IMR-90 (cell line): ENCODE results near the gene RPTOR. TPM values are rescaled to one million over a fixed set of nuclear protein-coding genes. Genes with fewer than 3 reads are reported as not detected.

ENCODE experiments used
- ATAC-seq: fragments of 200-7000 bp; cut with Tn5 transposase; 2 replicates; pipeline ENCODE4 v1.9.1; 2020; ENCODE audit warnings: low read depth, mild to moderate bottlenecking, moderate library complexity
- BruUV-seq: library from RNA; stranded (reverse); fragments of 400-500 nt; replicated peaks from 2 replicates; lab custom pipeline; 2021; lab: Mats Ljungman, UMichigan
- CTCF ChIA-PET: fragments of 300-600 bp; formaldehyde crosslinking; extraction: SDS; loops from one replicate; lab custom pipeline; 2021; ENCODE audit warnings: antibody characterized with exemption; lab: Yijun Ruan, JAX
- POLR2A ChIA-PET: fragments of 300-600 bp; sonication (Branson Sonifier 250); formaldehyde crosslinking; loops from one replicate; lab custom pipeline; 2022; ENCODE audit warnings: antibody characterized with exemption; ENCODE audit not compliant: unreplicated experiment; lab: Charles Lee
- DNase-seq: peaks from one replicate; pipeline ENCODE4 v3.0.0; 2013
- H2AFZ ChIP-seq: replicated peaks from 2 replicates; pipeline ENCODE3; 2013; ENCODE audit warnings: low read length, mild to moderate bottlenecking; ENCODE audit not compliant: poor library complexity
- H2AK5ac ChIP-seq: 2 replicates; pipeline ENCODE4 v1.6.1; 2013; ENCODE audit warnings: low read depth, low read length, inconsistent platforms
- H2AK9ac ChIP-seq: replicated peaks from 2 replicates; pipeline ENCODE3; 2013; ENCODE audit warnings: mild to moderate bottlenecking, low read depth, low read length, moderate library complexity; ENCODE audit not compliant: poor library complexity
- H2BK120ac ChIP-seq: 2 replicates; pipeline ENCODE4 v1.6.1; 2013; ENCODE audit warnings: low read depth, low read length, inconsistent platforms
- H2BK15ac ChIP-seq: 3 replicates; pipeline ENCODE4 v1.6.1; 2013; ENCODE audit warnings: low read depth, low read length, inconsistent platforms
- H2BK20ac ChIP-seq: 2 replicates; pipeline ENCODE4 v1.6.1; 2013; ENCODE audit warnings: low read depth, mild to moderate bottlenecking, inconsistent platforms, low read length, moderate library complexity
- H2BK5ac ChIP-seq: 2 replicates; pipeline ENCODE4 v1.6.1; 2013; ENCODE audit warnings: mild to moderate bottlenecking, low read depth, low read length, inconsistent platforms; ENCODE audit not compliant: poor library complexity, severe bottlenecking
- H3K14ac ChIP-seq: replicated peaks from 2 replicates; pipeline ENCODE4 v1.6.1; 2013; ENCODE audit warnings: low read depth, low read length, inconsistent platforms
- H3K18ac ChIP-seq: 2 replicates; pipeline ENCODE4 v1.6.1; 2013; ENCODE audit warnings: low read depth, low read length, control low read depth
- H3K23ac ChIP-seq: 2 replicates; pipeline ENCODE4 v1.6.1; 2013; ENCODE audit warnings: low read depth, low read length, inconsistent platforms
- H3K27ac ChIP-seq: 2 replicates; pipeline ENCODE4 v1.5.1; 2013; ENCODE audit warnings: mild to moderate bottlenecking, control low read depth, low read length; ENCODE audit not compliant: insufficient read depth
- H3K27me3 ChIP-seq: 2 replicates; pipeline ENCODE4 v1.6.1; 2013; ENCODE audit warnings: low read length; ENCODE audit not compliant: control insufficient read depth, insufficient read depth
- H3K36me3 ChIP-seq: 2 replicates; pipeline ENCODE4 v1.6.1; 2013; ENCODE audit warnings: low read length, mixed read lengths; ENCODE audit not compliant: control insufficient read depth, insufficient read depth
- H3K4ac ChIP-seq: 2 replicates; pipeline ENCODE4 v1.6.1; 2013; ENCODE audit warnings: low read depth, low read length, inconsistent platforms
- H3K4me1 ChIP-seq: 2 replicates; pipeline ENCODE4 v1.6.1; 2013; ENCODE audit warnings: low read length, mixed read lengths; ENCODE audit not compliant: control insufficient read depth, insufficient read depth
- H3K4me2 ChIP-seq: 2 replicates; pipeline ENCODE4 v1.6.1; 2013; ENCODE audit warnings: low read depth, mild to moderate bottlenecking, control low read depth, low read length, moderate library complexity
- H3K4me3 ChIP-seq: 2 replicates; pipeline ENCODE4 v1.5.1; 2013; ENCODE audit warnings: low read depth, mild to moderate bottlenecking, control low read depth, low read length, moderate library complexity; ENCODE audit not compliant: insufficient read depth
- H3K56ac ChIP-seq: 2 replicates; pipeline ENCODE4 v1.6.1; 2013; ENCODE audit warnings: low read length, inconsistent platforms; ENCODE audit not compliant: insufficient read depth; ENCODE audit errors: extremely low read depth
- H3K79me1 ChIP-seq, 2 experiments: 2 replicates each; pipeline ENCODE4 v1.6.1; 2013; ENCODE audit warnings: low read length in 2 of 2, inconsistent platforms in 1 of 2, low read depth in 1 of 2
- H3K9ac ChIP-seq: 2 replicates; pipeline ENCODE4 v1.6.1; 2013; ENCODE audit warnings: low read depth, low read length, control low read depth
- H3K9me1 ChIP-seq: 2 replicates; pipeline ENCODE4 v1.6.1; 2013; ENCODE audit warnings: low read length, inconsistent platforms; ENCODE audit not compliant: insufficient read depth
- H3K9me3 ChIP-seq: 2 replicates; pipeline ENCODE4 v1.6.1; 2013; ENCODE audit warnings: low read length; ENCODE audit not compliant: control insufficient read depth, insufficient read depth
- H4K20me1 ChIP-seq: 2 replicates; pipeline ENCODE4 v1.6.1; 2013; ENCODE audit warnings: low read length, inconsistent platforms; ENCODE audit not compliant: insufficient read depth
- H4K5ac ChIP-seq: 2 replicates; pipeline ENCODE4 v1.6.1; 2013; ENCODE audit warnings: mild to moderate bottlenecking, low read depth, low read length, control low read depth
- H4K8ac ChIP-seq, 2 experiments: 2 replicates each; pipeline ENCODE4 v1.6.1; 2013; ENCODE audit warnings: low read depth in 2 of 2, low read length in 2 of 2, control low read depth in 1 of 2, inconsistent platforms in 1 of 2
- H4K91ac ChIP-seq: 2 replicates; pipeline ENCODE4 v1.6.1; 2013; ENCODE audit warnings: low read depth, low read length, inconsistent platforms; ENCODE audit not compliant: insufficient read depth
- BHLHE40 ChIP-seq: fragments of 150-350 bp; IDR thresholded peaks from 2 replicates; pipeline ENCODE4 v1.6.1; 2016; ENCODE audit warnings: mild to moderate bottlenecking, low read depth, low read length
- CTCF ChIP-seq: conservative IDR thresholded peaks from 2 replicates; pipeline ENCODE4 v1.5.1; 2012; ENCODE audit warnings: mild to moderate bottlenecking, low read depth, low read length, improper control_type of control experiment
- FOS ChIP-seq: fragments of 150-350 bp; IDR thresholded peaks from 2 replicates; pipeline ENCODE4 v1.6.1; 2016; ENCODE audit warnings: low read depth, low read length
- MAFK ChIP-seq: IDR thresholded peaks from 2 replicates; pipeline ENCODE4 v1.6.1; 2012; ENCODE audit warnings: low read depth, low read length, improper control_type of control experiment
- NFE2L2 ChIP-seq: fragments of 150-350 bp; IDR thresholded peaks from 2 replicates; pipeline ENCODE4 v1.6.1; 2016; ENCODE audit warnings: low read depth, mild to moderate bottlenecking, low read length
- RCOR1 ChIP-seq: IDR thresholded peaks from 2 replicates; pipeline ENCODE4 v1.6.1; 2012; ENCODE audit warnings: mild to moderate bottlenecking, low read length, improper control_type of control experiment; ENCODE audit not compliant: insufficient replicate concordance
- USF2 ChIP-seq: fragments of 150-350 bp; IDR thresholded peaks from 2 replicates; pipeline ENCODE4 v1.6.1; 2017; ENCODE audit warnings: mild to moderate bottlenecking, antibody characterized with exemption, low read length, low read depth
- WGBS, 2 experiments: methylation state at CpG; one replicate each; pipeline versions ENCODE4 v1.1.5 to v1.1.7; 2013; ENCODE audit warnings: missing lambda C conversion rate in 2 of 2; ENCODE audit not compliant: insufficient read length in 1 of 2; ENCODE audit errors: extremely low coverage in 2 of 2; 5-methylcytosine and 5-hydroxymethylcytosine counted together
- dilution Hi-C: fragments of 300-500 bp; cut with HindIII; formaldehyde crosslinking; loops from one replicate; pipeline ENCODE4 v1.14.3; 2018; ENCODE audit warnings: low sequenced_read_pairs; ENCODE audit not compliant: unreplicated experiment
- in situ Hi-C: fragments of 300-500 bp; cut with MboI; formaldehyde crosslinking; loops from 3 replicates; pipeline ENCODE4 v1.14.3; 2019; ENCODE audit warnings: low sequenced_read_pairs, inconsistent platforms, mixed read lengths
- intact Hi-C: fragments of 100-400 bp; cut with micrococcal nuclease; formaldehyde crosslinking; loops from 2 replicates; pipeline ENCODE4 v1.10.0; 2022
- polyA plus RNA-seq, 3 experiments: library from polyadenylated mRNA; depleted of rRNA; stranded (reverse); fragments of >200 nt; gene quantifications; 2 replicates each; pipeline ENCODE4 v1.2.3, GENCODE V29; 2012; ENCODE audit warnings: low replicate concordance in 1 of 3
- total RNA-seq: library from RNA; depleted of rRNA; stranded (reverse); fragments of >200 nt; gene quantifications from 2 replicates; pipeline ENCODE4 v1.2.3, GENCODE V29; 2012

The RPTOR gene
- total and polyA plus RNA-seq, 2 of the 4 experiments (the other 2 are of a cell fraction): 10.8 to 14.7 TPM

- Histone ChIP-seq H4K5ac (no peak overlapping the region), H3K27me3 (no peaks in the 10 kb centered on the region), H4K8ac (no peak overlapping the region), H3K79me1 (peaks cover 44 to 76% of the 10 kb centered on the region in 2 experiments), H2BK120ac (no peak overlapping the region), H3K56ac (no peak overlapping the region), H2BK5ac (no peak overlapping the region), H3K4me3 (no peak overlapping the region), H3K9me1 (peaks cover 13% of the 10 kb centered on the region), H3K14ac (no peak overlapping the region), H2AK5ac (no peak overlapping the region), H3K9me3 (no peaks in the 10 kb centered on the region), H3K4me2 (no peak overlapping the region), H4K91ac (no peak overlapping the region), H3K4me1 (peaks cover 9% of the 10 kb centered on the region), H3K18ac (no peak overlapping the region), H3K27ac (no peak overlapping the region), H2AFZ (no peak overlapping the region), H2BK20ac (no peak overlapping the region), H4K20me1 (peaks cover 20% of the 10 kb centered on the region), H3K23ac (no peak overlapping the region), H2BK15ac (no peak overlapping the region), H3K36me3 (no peaks in the 10 kb centered on the region), H3K9ac (no peak overlapping the region), H2AK9ac (no peak overlapping the region), H3K4ac (no peak overlapping the region)
- in situ Hi-C loops: no loop called here
- intact Hi-C loops: no loop called here
- CTCF ChIA-PET: no interaction called here
- ATAC-seq (no peak), DNase-seq (no peak)
- dilution Hi-C loops: no loop called here
- WGBS, 2 experiments: no CpG with 5 or more reads among the region's 8 CpGs
- TF ChIP-seq FOS: no peak
- no peak for TF ChIP-seq BHLHE40
- no peak for TF ChIP-seq RCOR1
- TF ChIP-seq NFE2L2: no peak
- no peak for TF ChIP-seq USF2
- TF ChIP-seq MAFK: no peak
- no peak for TF ChIP-seq CTCF
- no TSS peak for BruUV-seq
- POLR2A ChIA-PET: no interaction called here
Measured at GRCh38 chr17:80593181-80593580, 48.5 kb downstream of the RPTOR start.
